ENCODE measurements around the gene CDC6.
A peak's percentile ranks its signal among the peaks of the same experiment; 100 is the strongest.

CDC6 gene, protein sequence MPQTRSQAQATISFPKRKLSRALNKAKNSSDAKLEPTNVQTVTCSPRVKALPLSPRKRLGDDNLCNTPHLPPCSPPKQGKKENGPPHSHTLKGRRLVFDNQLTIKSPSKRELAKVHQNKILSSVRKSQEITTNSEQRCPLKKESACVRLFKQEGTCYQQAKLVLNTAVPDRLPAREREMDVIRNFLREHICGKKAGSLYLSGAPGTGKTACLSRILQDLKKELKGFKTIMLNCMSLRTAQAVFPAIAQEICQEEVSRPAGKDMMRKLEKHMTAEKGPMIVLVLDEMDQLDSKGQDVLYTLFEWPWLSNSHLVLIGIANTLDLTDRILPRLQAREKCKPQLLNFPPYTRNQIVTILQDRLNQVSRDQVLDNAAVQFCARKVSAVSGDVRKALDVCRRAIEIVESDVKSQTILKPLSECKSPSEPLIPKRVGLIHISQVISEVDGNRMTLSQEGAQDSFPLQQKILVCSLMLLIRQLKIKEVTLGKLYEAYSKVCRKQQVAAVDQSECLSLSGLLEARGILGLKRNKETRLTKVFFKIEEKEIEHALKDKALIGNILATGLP
- 1.3 to 31.4 (median 8.6) reads per million in 9 experiments for total RNA-seq

GRCh38 chr17:40287494-40288369 lies at the start of gene CDC6:
CDC6 (plus strand) TSS chr17:40287879; CDS start chr17:40289421, 1,542 bp downstream.
- Mint-ChIP-seq H3K9me3 (no peaks in the 10 kb centered on the region), H3K4me1 (ENCODE audit: low read depth in 2 of 2) (peaks cover 23 to 24% of the 10 kb centered on the region in 2 donors), H3K27me3 (no peaks in the 10 kb centered on the region), H3K36me3 (ENCODE audit: insufficient read depth) (peaks cover 8% of the 10 kb centered on the region), H3K4me3 (peak within 1 kb of the TSS; percentile 96 to 100), H3K27ac (peak within 1 kb of the TSS; percentile 57 to 83)
- ATAC-seq (replicated peaks) = peak; percentile 91
- peak; percentile 97 to 98 (median 97) for DNase-seq

DNA sequence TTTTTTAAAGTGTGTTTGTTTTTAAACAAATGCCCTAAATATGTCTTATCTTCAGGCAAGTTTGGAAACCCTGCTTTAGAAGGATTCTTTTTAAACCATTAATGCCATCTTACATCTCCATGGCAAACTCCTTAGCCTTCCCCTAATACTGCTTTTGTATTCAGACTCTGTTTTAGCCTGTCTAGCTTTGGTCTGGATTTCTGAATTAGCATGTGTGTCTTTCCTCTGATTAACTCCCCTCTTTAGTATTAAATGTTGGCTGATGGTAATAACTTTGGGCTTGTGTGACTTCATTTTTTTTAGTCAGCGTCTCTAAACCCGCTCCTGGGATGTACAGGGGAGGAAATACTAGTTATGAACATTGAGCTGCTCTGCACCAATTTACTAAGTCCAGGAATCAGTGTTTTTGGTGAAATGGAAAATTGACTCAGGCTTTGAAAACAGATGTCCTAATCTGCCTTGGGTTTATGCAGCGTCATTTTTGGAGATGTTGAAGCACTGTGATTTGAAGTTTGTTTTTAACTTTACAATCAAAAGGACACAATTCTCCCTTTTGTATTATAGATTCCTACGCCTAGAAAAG lies 46.3 kb upstream of the CDC6 start:
- H3K36me3 Mint-ChIP-seq (ENCODE audit: insufficient read depth) = peaks cover 29% of the 10 kb centered on the region
- H3K4me3 Mint-ChIP-seq = peak overlapping the region in 1 of 2 donors; percentile 27
- H3K27me3 Mint-ChIP-seq = no peaks in the 10 kb centered on the region
- DNase-seq (no peak), ATAC-seq (replicated peaks) (no peak)
- peaks cover 20 to 49% of the 10 kb centered on the region in 2 donors for H3K4me1 Mint-ChIP-seq (ENCODE audit: low read depth in 2 of 2)
- H3K27ac Mint-ChIP-seq = peak overlapping the region in 1 of 2 donors; percentile 38
- H3K9me3 Mint-ChIP-seq = no peaks in the 10 kb centered on the region

GRCh38 chr17:40242774-40243173 lies 44.9 kb upstream of the CDC6 start:
- peaks cover 21 to 45% of the 10 kb centered on the region in 2 donors for H3K4me1 Mint-ChIP-seq (ENCODE audit: low read depth in 2 of 2)

DNA sequence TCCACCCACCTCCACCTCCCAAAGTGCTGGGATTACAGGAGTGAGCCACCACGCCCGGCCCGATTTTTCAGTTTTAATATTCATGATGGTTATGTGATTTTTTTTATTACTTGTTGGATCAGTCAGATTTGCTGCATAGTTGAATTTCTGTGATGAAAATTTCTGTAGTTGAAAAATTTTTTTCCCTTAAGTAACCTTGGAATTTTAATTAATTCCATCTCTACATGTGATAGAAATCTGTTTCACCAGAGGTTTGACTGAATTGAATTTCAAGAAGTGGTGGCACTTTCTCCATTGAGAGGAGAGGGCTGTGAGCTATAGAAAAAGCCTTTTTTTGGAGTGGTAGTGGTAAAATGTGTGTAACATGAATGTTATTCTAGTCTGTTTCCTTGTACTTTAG lies 43.9 kb upstream of the CDC6 start:
- Mint-ChIP-seq H3K9me3 (no peaks in the 10 kb centered on the region), H3K4me1 (ENCODE audit: low read depth in 2 of 2) (peaks cover 23 to 45% of the 10 kb centered on the region in 2 donors), H3K4me3 (no peak overlapping the region), H3K27ac (peak overlapping the region in 1 of 2 donors; percentile 55), H3K36me3 (ENCODE audit: insufficient read depth) (peaks cover 27% of the 10 kb centered on the region), H3K27me3 (no peaks in the 10 kb centered on the region)
- no peak for ATAC-seq (replicated peaks)
- no peak for DNase-seq

More at GRCh38 chr17:40242774-40243173, 44.9 kb upstream of the CDC6 start:
- Mint-ChIP-seq H3K9me3 (no peaks in the 10 kb centered on the region), H3K27ac (peak overlapping the region; percentile 49 to 55), H3K4me3 (no peak overlapping the region), H3K36me3 (ENCODE audit: insufficient read depth) (peaks cover 26% of the 10 kb centered on the region), H3K27me3 (no peaks in the 10 kb centered on the region)
- DNase-seq = no peak
- no peak for ATAC-seq (replicated peaks)

DNA sequence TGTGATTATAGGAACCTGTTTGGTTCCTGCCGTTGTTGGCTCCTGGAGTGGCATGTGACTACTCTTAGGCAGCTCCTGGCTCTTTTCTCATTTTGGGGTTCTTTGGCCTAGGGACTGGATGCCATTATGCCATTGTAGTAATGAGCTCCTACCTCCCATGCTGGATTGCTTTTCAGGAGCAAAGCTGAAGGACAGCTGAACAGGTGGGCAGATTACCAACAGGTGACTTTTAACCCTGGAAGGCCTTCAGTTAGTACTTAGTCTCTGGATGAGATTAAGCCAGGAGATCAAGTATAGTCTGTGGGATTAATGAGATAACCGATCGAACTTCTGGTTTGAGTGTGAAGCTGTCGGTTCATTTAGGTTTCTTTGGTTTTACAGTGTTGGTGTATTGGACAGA lies 43.4 kb upstream of the CDC6 start:
- Mint-ChIP-seq H3K27ac (peak overlapping the region; percentile 55 to 60), H3K36me3 (ENCODE audit: insufficient read depth) (peaks cover 24% of the 10 kb centered on the region), H3K4me3 (no peak overlapping the region), H3K9me3 (no peaks in the 10 kb centered on the region), H3K27me3 (no peaks in the 10 kb centered on the region), H3K4me1 (ENCODE audit: low read depth in 2 of 2) (peaks cover 23 to 49% of the 10 kb centered on the region in 2 donors)
- no peak for ATAC-seq (replicated peaks)
- no peak for DNase-seq

DNA sequence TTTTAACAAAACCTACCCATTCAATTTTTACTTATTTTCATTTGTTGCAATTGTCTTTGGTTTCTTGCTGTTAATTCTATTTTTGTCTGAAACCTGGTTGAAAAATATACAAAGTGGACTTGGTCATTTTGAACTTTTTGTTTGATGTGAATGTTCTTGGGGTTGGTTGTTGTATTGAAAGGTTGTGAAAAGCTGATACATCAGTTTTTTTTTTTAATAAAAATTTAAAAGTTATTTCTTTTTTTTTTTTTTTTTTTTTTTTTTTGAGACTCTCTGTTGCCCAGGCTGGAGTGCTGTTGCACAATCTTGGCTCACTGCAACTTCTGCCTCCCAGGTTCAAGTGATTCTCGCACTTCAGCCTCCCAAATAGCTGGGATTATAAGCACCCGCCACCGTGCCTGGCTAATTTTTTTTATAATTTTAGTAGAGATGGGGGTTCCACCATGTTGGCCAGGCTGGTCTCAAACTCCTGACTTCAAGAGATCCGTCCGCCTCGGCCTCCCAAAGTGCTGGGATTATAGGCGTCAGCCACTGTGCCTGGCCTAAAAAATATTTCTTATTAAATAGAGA lies 39.7 kb upstream of the CDC6 start:
- DNase-seq = no peak
- Mint-ChIP-seq H3K36me3 (ENCODE audit: insufficient read depth) (peaks cover 23% of the 10 kb centered on the region), H3K4me1 (ENCODE audit: low read depth in 2 of 2) (peaks cover 14 to 39% of the 10 kb centered on the region in 2 donors), H3K9me3 (no peaks in the 10 kb centered on the region), H3K27ac (peak overlapping the region in 1 of 2 donors; percentile 69), H3K27me3 (no peaks in the 10 kb centered on the region), H3K4me3 (no peak overlapping the region)
- no peak for ATAC-seq (replicated peaks)

DNA sequence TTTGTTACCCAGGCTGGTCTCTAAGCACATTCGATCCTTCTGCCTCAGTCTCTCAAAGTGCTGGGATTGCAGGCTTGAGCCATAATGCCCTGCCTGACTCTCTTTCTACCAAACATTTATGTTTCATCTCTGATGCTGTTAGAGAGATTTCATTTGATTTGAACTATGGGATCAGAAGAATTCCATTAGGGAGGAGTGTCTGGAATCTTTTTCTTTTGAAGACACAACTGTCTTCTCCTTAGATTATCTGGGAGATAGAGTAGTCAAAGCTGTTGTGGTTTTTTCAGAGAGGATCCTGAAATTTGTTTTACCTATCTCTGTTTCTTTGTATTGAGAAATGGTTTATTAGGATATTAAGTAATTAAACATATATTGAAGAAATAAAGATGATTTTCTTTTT lies 39.2 kb upstream of the CDC6 start:
- H3K27me3 Mint-ChIP-seq = no peaks in the 10 kb centered on the region
- H3K4me1 Mint-ChIP-seq (ENCODE audit: low read depth in 2 of 2) = peaks cover 16 to 38% of the 10 kb centered on the region in 2 donors
- ATAC-seq (replicated peaks) (no peak), DNase-seq (no peak)
- no peaks in the 10 kb centered on the region for H3K9me3 Mint-ChIP-seq
- no peak overlapping the region for H3K4me3 Mint-ChIP-seq
- peaks cover 26% of the 10 kb centered on the region for H3K36me3 Mint-ChIP-seq (ENCODE audit: insufficient read depth)
- no peak overlapping the region for H3K27ac Mint-ChIP-seq

- no peak overlapping the region for H3K4me3 Mint-ChIP-seq
- H3K27ac Mint-ChIP-seq = peak overlapping the region; percentile 57 to 69
- no peaks in the 10 kb centered on the region for H3K27me3 Mint-ChIP-seq
- no peaks in the 10 kb centered on the region for H3K9me3 Mint-ChIP-seq
- ATAC-seq (replicated peaks) (no peak), DNase-seq (no peak)
- H3K36me3 Mint-ChIP-seq (ENCODE audit: insufficient read depth) = peaks cover 28% of the 10 kb centered on the region
- peaks cover 12 to 22% of the 10 kb centered on the region in 2 donors for H3K4me1 Mint-ChIP-seq (ENCODE audit: low read depth in 2 of 2)
Observed at GRCh38 chr17:40251576-40251975, 36.1 kb upstream of the CDC6 start.

DNA sequence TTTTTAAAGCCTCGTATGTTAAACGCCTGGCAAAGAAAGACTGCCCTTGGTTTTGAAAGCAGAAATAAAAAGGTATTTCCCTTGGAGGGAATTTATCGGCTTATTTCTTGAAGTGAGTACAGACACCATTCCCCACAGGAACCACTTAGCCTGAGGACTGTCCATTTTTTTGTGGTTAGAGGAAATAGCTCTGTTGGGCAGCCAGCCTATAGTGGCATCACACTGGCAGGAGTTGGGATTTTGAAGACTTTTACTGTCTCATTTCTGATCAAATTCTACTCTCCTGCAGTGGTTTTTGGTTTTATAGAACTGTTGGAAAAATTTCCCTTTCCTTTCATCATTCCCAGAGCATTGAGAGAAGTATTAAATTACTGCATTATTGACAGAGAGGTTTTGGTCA lies 34.1 kb upstream of the CDC6 start:
- no peak for ATAC-seq (replicated peaks)
- H3K9me3 Mint-ChIP-seq = no peaks in the 10 kb centered on the region
- H3K36me3 Mint-ChIP-seq (ENCODE audit: insufficient read depth) = peaks cover 43% of the 10 kb centered on the region
- H3K4me3 Mint-ChIP-seq = no peak overlapping the region
- peak overlapping the region; percentile 26 to 32 for H3K27ac Mint-ChIP-seq
- peaks cover 11 to 22% of the 10 kb centered on the region in 2 donors for H3K4me1 Mint-ChIP-seq (ENCODE audit: low read depth in 2 of 2)
- DNase-seq = no peak
- no peaks in the 10 kb centered on the region for H3K27me3 Mint-ChIP-seq

- ATAC-seq (replicated peaks) (no peak), DNase-seq (no peak)
- Mint-ChIP-seq H3K36me3 (ENCODE audit: insufficient read depth) (peaks cover 78% of the 10 kb centered on the region), H3K4me1 (ENCODE audit: low read depth in 2 of 2) (peaks cover 5 to 7% of the 10 kb centered on the region in 2 donors), H3K4me3 (no peak overlapping the region), H3K27me3 (no peaks in the 10 kb centered on the region), H3K27ac (peak overlapping the region; percentile 10 to 83), H3K9me3 (no peaks in the 10 kb centered on the region)
Observed at GRCh38 chr17:40259505-40259904, 28.2 kb upstream of the CDC6 start.

DNA sequence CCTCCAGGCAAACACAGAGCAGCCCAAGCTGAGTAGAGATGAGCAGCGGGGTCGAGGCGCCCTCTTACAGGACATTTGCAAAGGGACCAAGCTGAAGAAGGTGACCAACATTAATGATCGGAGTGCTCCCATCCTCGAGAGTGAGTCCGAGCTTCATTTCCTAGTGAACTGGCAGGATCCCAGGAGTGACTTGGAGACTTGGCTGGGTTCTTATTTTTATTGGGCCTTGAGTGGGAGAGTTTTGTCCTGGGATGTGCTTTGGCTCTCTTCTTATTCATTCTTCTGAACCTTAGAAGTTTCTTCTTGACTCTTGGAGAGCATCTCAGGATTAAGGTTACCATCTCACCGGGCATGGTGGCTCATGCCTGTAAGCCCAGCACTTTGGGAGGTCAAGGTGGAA lies 27.2 kb upstream of the CDC6 start:
- Mint-ChIP-seq H3K4me1 (ENCODE audit: low read depth in 2 of 2) (peaks cover 6 to 7% of the 10 kb centered on the region in 2 donors), H3K27ac (no peak overlapping the region), H3K27me3 (no peaks in the 10 kb centered on the region), H3K9me3 (no peaks in the 10 kb centered on the region), H3K36me3 (ENCODE audit: insufficient read depth) (peaks cover 81% of the 10 kb centered on the region), H3K4me3 (no peak overlapping the region)
- DNase-seq (no peak), ATAC-seq (replicated peaks) (no peak)

DNA sequence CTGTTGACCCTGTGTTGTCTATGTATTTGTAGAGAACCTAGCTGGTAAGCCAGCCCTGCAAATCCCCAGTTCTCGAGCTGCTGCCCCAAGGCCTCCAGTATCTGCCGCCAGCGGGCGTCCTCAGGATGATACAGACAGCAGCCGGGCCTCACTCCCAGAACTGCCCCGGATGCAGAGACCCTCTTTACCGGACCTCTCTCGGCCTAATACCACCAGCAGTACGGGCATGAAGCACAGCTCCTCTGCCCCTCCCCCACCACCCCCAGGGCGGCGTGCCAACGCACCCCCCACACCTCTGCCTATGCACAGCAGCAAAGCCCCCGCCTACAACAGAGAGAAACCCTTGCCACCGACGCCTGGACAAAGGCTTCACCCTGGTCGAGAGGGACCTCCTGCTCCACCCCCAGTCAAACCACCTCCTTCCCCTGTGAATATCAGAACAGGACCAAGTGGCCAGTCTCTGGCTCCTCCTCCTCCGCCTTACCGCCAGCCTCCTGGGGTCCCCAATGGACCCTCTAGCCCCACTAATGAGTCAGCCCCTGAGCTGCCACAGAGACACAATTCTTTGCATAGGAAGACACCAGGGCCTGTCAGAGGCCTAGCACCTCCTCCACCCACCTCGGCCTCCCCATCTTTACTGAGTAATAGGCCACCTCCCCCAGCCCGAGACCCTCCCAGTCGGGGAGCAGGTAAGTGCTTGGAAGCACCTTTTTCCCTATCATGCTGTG lies 23.1 kb upstream of the CDC6 start:
- H3K27me3 Mint-ChIP-seq = no peaks in the 10 kb centered on the region
- peaks cover 49% of the 10 kb centered on the region for H3K36me3 Mint-ChIP-seq (ENCODE audit: insufficient read depth)
- H3K4me3 Mint-ChIP-seq = no peak overlapping the region
- ATAC-seq (replicated peaks) (no peak), DNase-seq (no peak)
- H3K4me1 Mint-ChIP-seq (ENCODE audit: low read depth in 2 of 2) = peaks cover 1 to 4% of the 10 kb centered on the region in 2 donors
- no peaks in the 10 kb centered on the region for H3K9me3 Mint-ChIP-seq
- H3K27ac Mint-ChIP-seq = no peak overlapping the region

All from effector memory CD8-positive, alpha-beta T cell (primary cell).